Ovary (tissue), 3 donors: ENCODE data around the gene GNRH2.

ENCODE experiments used
- CTCF ChIP-seq, 3 donors: fragments of 450-650 bp in 2 of 3; fragments of 200-600 bp in 1 of 3; IDR thresholded peaks; one replicate each; pipeline versions ENCODE4 v1.5.1 to v1.8.0; 2016 to 2022; ENCODE audit warnings: antibody characterized with exemption in 3 of 3, mild to moderate bottlenecking in 1 of 3
- EP300 ChIP-seq: sonication (generic); formaldehyde crosslinking; IDR thresholded peaks from one replicate; pipeline ENCODE4 v1.6.1; 2017; ENCODE audit warnings: antibody characterized with exemption
- POLR2A ChIP-seq: fragments of 450-650 bp; IDR thresholded peaks from one replicate; pipeline ENCODE4 v1.6.1; 2017; ENCODE audit warnings: antibody characterized with exemption, mild to moderate bottlenecking, moderate library complexity
- donor health status: DM: no; HTN: no; CAD: no.

DNA sequence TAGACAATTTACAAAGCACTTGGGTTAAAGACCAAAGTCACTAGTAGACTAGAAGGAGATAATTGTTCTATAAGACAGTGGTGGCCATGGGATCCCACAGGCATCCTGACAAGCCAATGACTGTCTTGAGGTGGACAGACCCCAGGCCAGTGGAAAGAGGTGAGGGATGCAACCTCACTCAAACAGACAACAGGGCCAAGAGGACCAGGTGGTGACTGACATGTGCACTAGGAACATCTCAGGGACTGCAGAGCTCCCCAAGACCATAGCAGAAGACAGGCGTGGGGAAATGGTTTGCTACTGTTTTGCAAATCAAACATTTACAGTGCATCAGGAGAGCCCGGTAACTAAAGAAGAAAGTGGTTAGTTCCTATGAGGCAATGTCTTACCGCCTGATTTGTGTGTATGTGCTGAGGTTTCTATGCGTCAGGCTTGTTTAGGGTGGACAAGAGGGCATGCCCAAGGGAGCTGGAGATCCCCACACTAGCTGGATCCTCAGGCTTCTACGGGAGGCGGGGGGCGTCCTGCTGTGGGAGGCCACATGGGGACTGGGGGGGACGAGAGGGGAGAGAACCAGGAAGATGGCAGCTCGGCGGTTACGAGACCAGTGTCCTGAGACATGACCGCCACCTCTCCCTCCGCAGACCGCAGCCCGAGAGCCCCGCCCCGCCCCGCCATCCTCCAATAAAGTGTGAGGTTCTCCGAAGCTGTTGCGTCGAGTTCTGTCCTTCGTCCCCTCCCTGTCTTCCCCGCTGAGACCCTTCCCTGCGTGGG lies 1.8 kb downstream of the GNRH2 start:
- TF ChIP-seq POLR2A (no peak), CTCF (IDR thresholded peaks at IDR 0.05) (no peak), EP300 (no peak)
